Right renal cortex interstitium (tissue), 3 donors: ENCODE data around the gene ZFAND3. TPM values are rescaled to one million over a fixed set of nuclear protein-coding genes. Genes with fewer than 3 reads are reported as not detected.

Experiments used
- DNase-seq, 3 donors: peaks; one replicate each; pipeline ENCODE4 v3.0.0-alpha.2; 2013; ENCODE audit warnings: low read depth in 3 of 3, low spot score in 2 of 3
- polyA plus RNA-seq, 3 donors: library from polyadenylated mRNA; unstranded; fragments of 120-200 nt; gene quantifications; one replicate each; pipeline ENCODE4 v1.2.1, GENCODE V29; 2013; ENCODE audit not compliant: insufficient read length in 3 of 3

ZFAND3 gene
- polyA plus RNA-seq, 3 donors: 164 to 166 (median 164) TPM

DNA sequence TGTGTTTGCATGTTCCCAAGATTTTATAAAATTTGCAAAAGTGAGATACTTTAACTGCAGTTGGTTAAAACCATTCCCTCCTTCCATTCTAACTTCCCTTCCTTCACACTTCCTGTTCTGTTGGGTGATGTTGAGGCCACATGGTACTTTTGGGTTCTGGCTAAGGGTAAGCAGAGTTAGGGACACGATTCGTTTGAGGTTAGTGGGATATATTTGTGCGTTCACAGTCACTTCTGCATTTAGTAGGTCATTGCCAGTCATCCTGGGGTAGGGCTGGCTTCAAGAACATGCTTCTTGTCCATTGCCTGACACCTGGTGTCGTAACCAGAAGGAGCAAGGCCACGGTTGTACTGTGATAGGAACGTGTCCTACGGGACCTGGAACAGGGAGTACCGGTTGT, 340.1 kb downstream of the ZFAND3 start:
- DNase-seq: no peak

GRCh38 chr6:38160831-38161230, 341.3 kb downstream of the ZFAND3 start:
- no peak for DNase-seq

DNA sequence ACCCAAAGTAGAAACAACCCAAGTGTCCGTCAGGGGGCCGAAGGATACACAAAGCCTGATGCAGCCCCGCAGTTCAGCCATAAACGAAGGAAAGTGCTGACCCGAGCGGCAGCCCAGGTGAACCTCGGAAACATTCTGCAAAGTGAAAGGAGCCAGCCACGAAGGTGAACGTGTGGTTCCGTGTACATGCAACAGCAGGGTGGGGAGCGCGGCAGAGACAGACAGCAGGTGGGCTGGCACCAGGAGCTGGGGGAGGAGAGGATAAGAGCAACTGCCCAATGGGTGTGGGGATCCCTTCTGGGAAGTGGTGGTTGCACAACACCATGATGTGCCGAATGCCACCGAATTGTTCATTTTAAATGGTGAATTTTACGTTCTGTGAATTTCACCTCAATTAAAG, 341.8 kb downstream of the ZFAND3 start:
- no peak for DNase-seq

DNA sequence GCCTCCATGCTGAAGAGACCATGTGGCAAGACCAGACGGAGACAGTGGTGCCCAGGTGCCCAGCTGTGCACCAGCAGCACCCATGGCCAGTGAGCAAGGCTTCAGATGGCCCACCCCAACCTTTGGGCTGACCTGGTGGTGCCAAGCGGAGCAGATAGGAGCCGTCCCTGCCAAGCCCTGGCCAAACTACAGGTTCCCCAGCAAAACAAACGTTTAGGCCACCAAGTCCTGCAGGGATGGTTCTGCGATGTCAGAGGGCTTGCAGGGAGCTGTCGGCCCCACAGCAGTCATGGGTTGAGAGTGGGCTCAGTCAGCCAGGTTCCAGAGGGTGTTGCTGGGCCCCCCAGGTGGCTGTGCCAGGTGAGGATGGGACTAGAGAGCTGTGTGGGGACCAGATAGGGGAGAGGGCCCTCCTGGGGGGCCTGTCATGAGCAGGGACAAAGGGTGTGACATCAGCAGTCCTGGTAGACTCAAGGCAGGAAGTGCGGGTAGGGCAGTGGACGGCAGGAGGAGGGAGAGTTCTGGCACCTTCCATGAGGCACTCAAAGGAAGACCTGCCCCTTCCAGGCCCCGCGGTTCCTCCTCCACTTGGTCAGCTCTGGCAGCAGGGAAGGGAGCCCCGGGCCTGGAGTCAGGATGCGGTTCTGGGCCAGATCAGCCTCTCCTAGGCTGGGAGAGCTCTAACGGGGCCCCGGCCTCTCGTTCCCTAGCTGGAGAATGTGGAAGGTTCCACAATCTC, 342.4 kb downstream of the ZFAND3 start:
- no peak for DNase-seq

GRCh38 chr6:38162493-38163185, 343.1 kb downstream of the ZFAND3 start:
- DNase-seq: no peak

GRCh38 chr6:38163186-38164130, 343.9 kb downstream of the ZFAND3 start:
- DNase-seq: no peak

- no peak for DNase-seq
Observed at GRCh38 chr6:38164131-38164481, 344.6 kb downstream of the ZFAND3 start.

DNA sequence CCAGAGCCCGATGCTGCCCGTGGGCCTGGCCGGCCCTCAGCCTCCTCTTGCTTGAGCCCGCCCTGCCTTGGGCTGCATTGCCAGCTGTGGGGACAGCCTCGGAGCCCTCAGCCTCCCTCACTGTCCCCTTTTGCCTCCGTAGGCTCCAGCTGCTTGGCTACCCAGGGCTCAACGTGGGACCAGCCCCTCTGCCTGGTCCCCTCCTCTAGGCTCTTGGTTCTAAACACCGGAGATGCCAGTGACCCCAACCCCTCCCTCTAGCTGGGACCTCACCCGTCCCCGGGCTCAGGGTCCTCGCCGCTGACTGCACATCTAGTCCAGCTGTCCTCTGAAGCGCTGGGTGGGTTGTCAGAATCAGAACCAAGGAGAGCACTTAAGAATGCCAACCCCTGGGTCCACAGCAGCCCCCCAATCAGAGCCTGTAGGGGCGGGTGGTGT, 345.2 kb downstream of the ZFAND3 start:
- no peak for DNase-seq

DNA sequence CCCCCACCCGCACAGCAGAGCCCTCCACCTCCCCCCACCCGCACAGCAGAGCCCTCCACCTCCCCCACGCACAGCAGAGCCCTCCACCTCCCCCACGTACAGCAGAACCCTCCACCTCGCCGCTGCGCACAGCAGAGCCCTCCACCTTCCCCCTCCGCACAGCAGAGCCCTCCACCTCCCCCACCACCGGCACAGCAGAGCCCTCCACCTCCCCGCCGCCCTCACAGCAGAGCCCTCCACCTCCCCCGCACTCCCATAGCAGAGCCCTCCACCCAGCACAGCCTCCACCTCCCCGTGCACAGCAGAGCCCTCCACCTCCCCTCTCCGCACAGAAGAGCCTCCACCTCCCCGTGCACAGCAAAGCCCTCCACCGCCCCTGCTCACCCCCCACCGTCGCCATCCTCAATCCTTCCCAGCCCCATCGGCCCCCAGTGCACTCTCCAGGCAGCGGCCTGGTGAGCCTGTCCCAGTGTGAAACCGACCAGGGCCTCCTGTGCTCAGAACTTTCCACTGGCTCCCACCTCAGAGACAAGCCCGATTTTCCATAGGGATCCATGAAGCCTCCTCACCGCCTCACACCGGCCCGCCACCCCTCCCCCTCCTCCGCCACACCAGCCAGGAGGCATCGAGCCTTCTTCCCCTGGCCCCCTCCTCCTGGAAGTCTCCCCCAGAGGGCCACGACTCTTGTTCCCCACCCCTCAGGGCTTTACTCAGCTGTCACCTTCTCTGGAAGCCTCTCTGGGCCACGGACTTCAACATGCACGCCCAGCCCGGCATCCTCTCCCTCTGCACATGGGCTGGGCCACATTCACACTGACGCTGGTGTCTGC, 347.1 kb downstream of the ZFAND3 start:
- no peak for DNase-seq

- DNase-seq: no peak
Observed at GRCh38 chr6:38167598-38167997, 348.1 kb downstream of the ZFAND3 start.

DNA sequence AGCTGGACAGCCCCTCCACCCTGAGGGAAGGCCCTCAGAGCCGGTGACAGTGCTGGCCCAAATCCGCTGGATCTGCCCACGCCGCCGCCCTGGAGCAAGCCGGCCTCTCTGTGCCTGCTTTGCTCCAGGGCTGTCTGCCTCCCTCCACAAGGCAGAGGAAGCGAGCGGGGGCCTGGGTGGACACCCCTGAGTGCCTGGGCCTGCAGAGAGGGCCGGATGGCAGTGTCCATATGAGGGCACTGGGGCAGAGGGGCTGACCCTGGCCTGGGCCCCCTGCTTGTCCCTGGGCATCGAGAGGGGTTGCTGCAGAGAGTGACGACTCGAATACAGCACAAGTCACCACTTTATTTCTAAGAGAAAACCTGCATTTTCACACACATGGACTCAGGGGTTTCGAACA, 348.6 kb downstream of the ZFAND3 start:
- DNase-seq: no peak

- DNase-seq: no peak
Observed at GRCh38 chr6:38168699-38169098, 349.2 kb downstream of the ZFAND3 start.

- DNase-seq: no peak
Observed at GRCh38 chr6:38169221-38169976, 349.9 kb downstream of the ZFAND3 start.

DNA sequence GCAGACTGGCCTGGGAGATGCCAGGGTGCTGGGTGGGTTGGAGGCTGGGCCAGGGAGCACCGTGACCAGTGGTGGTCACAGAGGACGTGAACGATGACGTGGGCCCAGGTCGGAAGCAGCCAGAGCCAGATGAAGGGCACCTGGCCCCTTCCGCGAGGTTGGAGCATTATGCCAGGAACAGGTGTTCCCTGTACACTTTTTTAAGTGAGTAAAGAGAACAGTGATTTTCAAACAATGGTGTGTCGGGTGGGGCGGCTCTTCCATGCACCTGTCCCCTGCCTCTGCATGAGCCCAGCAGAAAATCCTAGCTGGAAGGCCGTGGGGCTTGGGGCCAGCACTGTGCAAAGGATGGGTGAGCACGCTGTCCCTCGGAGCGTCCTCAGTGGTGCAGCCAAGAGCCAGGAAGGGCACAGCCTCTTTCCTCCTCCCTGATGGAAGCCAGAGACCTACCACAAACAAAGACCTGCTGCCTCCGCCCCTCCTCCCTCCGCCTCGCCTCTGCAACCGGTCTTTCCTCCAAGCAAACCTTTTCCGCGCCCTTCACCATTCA, 350.5 kb downstream of the ZFAND3 start:
- DNase-seq: no peak

- no peak for DNase-seq
Observed at GRCh38 chr6:38170666-38171355, 351.3 kb downstream of the ZFAND3 start.

DNA sequence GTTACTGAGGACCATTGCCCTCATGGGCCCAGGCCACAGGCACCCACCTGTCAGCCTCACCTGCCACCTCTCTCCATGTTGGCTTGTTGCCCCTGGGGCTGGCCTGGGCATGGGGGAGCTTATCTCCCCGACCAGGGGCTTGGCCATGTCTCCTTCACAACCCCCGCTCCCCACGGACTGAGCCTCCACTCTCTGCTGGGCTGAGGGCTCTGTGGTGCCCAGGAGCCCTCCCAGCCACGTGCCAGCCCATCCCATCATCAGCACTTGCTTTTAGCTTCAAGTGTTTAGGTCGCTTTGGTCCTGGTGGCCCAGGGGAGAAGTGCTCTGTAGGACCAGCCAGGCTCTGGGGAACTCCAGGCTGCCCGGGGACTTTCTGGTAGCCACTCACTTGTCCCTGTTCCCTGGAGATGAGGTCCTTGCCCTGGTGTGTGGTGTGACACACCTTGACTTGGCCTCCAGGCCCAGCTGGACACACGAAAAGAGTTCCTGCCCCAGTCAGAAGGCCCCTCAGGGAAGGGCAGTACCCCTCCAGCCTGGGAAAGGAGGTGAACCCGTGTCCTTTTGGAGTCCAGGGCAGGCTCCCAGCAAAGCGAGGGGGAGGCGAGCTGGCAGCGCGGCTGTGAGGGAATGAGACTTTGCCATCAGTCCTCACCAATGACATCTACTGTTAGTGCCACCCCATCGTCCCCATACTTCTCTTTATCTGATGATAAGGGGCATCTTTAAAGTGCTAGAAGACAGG, 352.6 kb downstream of the ZFAND3 start:
- DNase-seq: no peak

DNA sequence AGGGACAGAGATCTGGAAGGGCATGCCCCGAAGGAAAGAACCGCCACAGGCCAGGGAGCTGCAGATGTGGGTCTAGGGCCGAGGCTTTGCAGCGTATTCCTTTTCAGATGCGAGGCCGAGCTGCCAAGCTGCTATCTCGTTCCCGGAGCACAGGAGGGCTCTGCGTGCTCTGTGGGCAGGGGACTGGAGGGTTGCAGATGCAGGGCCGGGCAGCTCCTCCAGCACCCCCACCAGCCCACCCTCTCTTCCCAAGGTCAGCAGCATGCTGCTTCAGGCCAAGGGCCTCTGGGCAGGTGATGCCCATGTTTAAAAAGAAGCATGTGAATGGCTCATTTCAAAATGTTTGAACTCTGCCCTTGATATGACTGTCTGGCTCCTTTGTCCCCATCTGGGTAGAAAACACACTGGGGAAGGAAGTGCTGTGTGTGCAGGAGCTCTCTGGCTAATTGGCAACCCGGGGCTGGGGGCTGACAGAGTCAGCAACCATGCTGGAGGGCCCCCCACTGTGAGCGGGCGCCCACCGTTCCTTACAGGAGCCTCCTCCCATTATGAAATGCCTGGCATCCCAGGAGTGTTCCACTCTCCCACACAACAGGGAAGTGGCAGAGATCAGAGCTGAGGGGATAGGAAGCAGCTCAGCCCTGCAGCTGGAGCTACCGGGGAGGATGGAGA, 353.3 kb downstream of the ZFAND3 start:
- no peak for DNase-seq

DNA sequence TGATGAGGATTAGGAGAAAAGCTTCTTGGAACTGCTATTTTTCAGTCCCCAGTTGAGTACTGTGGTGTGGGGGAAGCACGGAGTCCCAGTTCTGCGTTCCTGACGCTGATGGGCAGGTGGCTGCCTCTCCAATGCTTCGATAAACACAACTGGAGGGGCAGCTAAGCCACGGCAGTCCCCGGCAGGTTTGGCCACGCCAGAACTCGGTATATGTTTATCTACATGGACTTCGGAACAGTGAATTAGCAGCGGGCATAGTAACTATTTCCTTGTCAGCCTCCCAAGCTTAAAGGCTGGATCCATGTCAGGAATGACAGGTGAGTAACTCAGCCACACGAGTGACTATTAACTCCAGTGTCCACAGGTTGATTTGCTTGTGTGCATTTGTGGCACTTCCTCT, 354.4 kb downstream of the ZFAND3 start:
- DNase-seq: no peak
